ENCODE measurements around the gene SUSD6. TPM values are rescaled to one million over a fixed set of nuclear protein-coding genes. Genes with fewer than 3 reads are reported as not detected.
A peak's percentile ranks its signal among the peaks of the same experiment; 100 is the strongest.

The SUSD6 gene
- total and polyA plus RNA-seq, 4 donors: 16.0 to 75.1 (median 61.0) TPM

- no peak for DNase-seq
- no peak overlapping the region for H3K4me3 ChIP-seq
- H3K27ac ChIP-seq (ENCODE audit: low read depth in 1 of 2, low read length in 1 of 2): peak overlapping the region in 1 of 2 donors; percentile 70
- no peaks in the 10 kb centered on the region for H3K9me3 ChIP-seq (ENCODE audit: control insufficient read depth in 4 of 4, insufficient read depth in 3 of 4, low read length in 3 of 4)
- peaks cover 12 to 42% (median 31%) of the 10 kb centered on the region in 5 donors for H3K4me1 ChIP-seq (ENCODE audit: control insufficient read depth in 5 of 5, insufficient read depth in 5 of 5, low read length in 5 of 5)
- 56 to 77% methylated on average over 3 of the region's 3 CpGs for WGBS, 2 donors
- no peak overlapping the region for H3K9ac ChIP-seq (ENCODE audit: insufficient read depth in 1 of 2, low read length in 2 of 2)
- TF ChIP-seq CTCF (IDR thresholded peaks at IDR 0.05; ENCODE audit: control extremely low read depth, extremely low read depth): no peak
- H3K27me3 ChIP-seq (ENCODE audit: control insufficient read depth in 3 of 3, insufficient read depth in 3 of 3, low read length in 2 of 3): no peaks in the 10 kb centered on the region
- peak; percentile 23 for ATAC-seq (ENCODE audit: insufficient read depth, low FRiP score)
- H3K36me3 ChIP-seq (ENCODE audit: control insufficient read depth in 4 of 4, insufficient read depth in 4 of 4, low read length in 4 of 4): no peaks in the 10 kb centered on the region
Observed at GRCh38 chr14:69685218-69685616, 73.8 kb downstream of the SUSD6 start.

GRCh38 chr14:69685716-69686115 is 74.3 kb downstream of the SUSD6 start:
- TF ChIP-seq CTCF (IDR thresholded peaks at IDR 0.05; ENCODE audit: control extremely low read depth, extremely low read depth): no peak
- 38 to 61% methylated on average over 6 of the region's 6 CpGs for WGBS, 2 donors

GRCh38 chr14:69687606-69688298 is 76.4 kb downstream of the SUSD6 start:
- DNase-seq: peak in 1 of 3 donors; percentile 49
- ATAC-seq (ENCODE audit: insufficient read depth, low FRiP score): no peak
- peaks cover 8 to 39% (median 27%) of the 10 kb centered on the region in 5 donors for H3K4me1 ChIP-seq (ENCODE audit: control insufficient read depth in 5 of 5, insufficient read depth in 5 of 5, low read length in 5 of 5)

More at GRCh38 chr14:69685716-69686115, 74.3 kb downstream of the SUSD6 start:
- peak; percentile 28 for ATAC-seq (ENCODE audit: insufficient read depth, low FRiP score)
- Histone ChIP-seq H3K9me3 (ENCODE audit: control insufficient read depth in 4 of 4, insufficient read depth in 3 of 4, low read length in 3 of 4) (no peaks in the 10 kb centered on the region), H3K27ac (ENCODE audit: low read depth in 1 of 2, low read length in 1 of 2) (peak overlapping the region in 1 of 2 donors; percentile 70), H3K4me3 (no peak overlapping the region), H3K4me1 (ENCODE audit: control insufficient read depth in 5 of 5, insufficient read depth in 5 of 5, low read length in 5 of 5) (peaks cover 12 to 39% (median 31%) of the 10 kb centered on the region in 5 donors), H3K36me3 (ENCODE audit: control insufficient read depth in 4 of 4, insufficient read depth in 4 of 4, low read length in 4 of 4) (no peaks in the 10 kb centered on the region), H3K27me3 (ENCODE audit: control insufficient read depth in 3 of 3, insufficient read depth in 3 of 3, low read length in 2 of 3) (no peaks in the 10 kb centered on the region), H3K9ac (ENCODE audit: insufficient read depth in 1 of 2, low read length in 2 of 2) (no peak overlapping the region)
- DNase-seq: peak; percentile 62 to 82 (median 63)

More at GRCh38 chr14:69687606-69688298, 76.4 kb downstream of the SUSD6 start:
- H3K9me3 ChIP-seq (ENCODE audit: control insufficient read depth in 4 of 4, insufficient read depth in 3 of 4, low read length in 3 of 4): no peaks in the 10 kb centered on the region
- H3K36me3 ChIP-seq (ENCODE audit: control insufficient read depth in 4 of 4, insufficient read depth in 4 of 4, low read length in 4 of 4): no peaks in the 10 kb centered on the region
- 82 to 84% methylated on average over 4 of the region's 4 CpGs for WGBS, 2 donors
- no peaks in the 10 kb centered on the region for H3K27me3 ChIP-seq (ENCODE audit: control insufficient read depth in 3 of 3, insufficient read depth in 3 of 3, low read length in 2 of 3)
- H3K27ac ChIP-seq (ENCODE audit: low read depth in 1 of 2, low read length in 1 of 2): no peak overlapping the region
- TF ChIP-seq CTCF (IDR thresholded peaks at IDR 0.05; ENCODE audit: control extremely low read depth, extremely low read depth): no peak
- no peak overlapping the region for H3K4me3 ChIP-seq
- H3K9ac ChIP-seq (ENCODE audit: insufficient read depth in 1 of 2, low read length in 2 of 2): no peak overlapping the region
